ENCODE data around the gene KCNJ6. TPM values are rescaled to one million over a fixed set of nuclear protein-coding genes. Genes with fewer than 3 reads are reported as not detected.

KCNJ6 gene
- total RNA-seq, 1 experiment from 2014 or later: not detected

DNA sequence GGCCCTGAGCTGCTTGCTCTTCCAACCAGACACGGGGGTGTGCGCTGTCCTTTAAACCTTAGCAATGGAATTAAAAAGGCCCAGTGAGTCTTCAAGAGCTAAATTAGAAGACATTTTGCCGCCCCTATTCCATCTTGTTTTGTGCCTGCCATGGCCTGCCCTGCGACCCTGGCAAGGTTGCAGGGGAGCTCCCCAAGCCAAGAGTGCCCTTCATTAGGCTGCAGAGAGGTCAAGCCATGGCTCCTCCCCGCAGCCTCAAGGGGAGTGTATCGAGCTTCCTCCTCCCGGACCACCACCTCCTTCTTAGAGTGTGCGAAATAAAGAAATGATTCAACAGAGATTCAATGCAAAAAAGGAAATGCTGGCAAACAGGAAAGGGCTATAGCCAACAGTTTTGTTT is 293.5 kb downstream of the KCNJ6 start:
- TF ChIP-seq, protein P1, sequence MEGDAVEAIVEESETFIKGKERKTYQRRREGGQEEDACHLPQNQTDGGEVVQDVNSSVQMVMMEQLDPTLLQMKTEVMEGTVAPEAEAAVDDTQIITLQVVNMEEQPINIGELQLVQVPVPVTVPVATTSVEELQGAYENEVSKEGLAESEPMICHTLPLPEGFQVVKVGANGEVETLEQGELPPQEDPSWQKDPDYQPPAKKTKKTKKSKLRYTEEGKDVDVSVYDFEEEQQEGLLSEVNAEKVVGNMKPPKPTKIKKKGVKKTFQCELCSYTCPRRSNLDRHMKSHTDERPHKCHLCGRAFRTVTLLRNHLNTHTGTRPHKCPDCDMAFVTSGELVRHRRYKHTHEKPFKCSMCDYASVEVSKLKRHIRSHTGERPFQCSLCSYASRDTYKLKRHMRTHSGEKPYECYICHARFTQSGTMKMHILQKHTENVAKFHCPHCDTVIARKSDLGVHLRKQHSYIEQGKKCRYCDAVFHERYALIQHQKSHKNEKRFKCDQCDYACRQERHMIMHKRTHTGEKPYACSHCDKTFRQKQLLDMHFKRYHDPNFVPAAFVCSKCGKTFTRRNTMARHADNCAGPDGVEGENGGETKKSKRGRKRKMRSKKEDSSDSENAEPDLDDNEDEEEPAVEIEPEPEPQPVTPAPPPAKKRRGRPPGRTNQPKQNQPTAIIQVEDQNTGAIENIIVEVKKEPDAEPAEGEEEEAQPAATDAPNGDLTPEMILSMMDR (conservative IDR thresholded peaks at IDR 0.05; ENCODE audit: low read depth, low read length): no peak
- TF ChIP-seq EZH2 (IDR thresholded peaks at IDR 0.05; ENCODE audit: borderline replicate concordance, low read depth, low read length, poor library complexity, severe bottlenecking): no peak
- POLR2A ChIA-PET (ENCODE audit: low non-redundant PET): no interaction called here
- Histone ChIP-seq H3K4me1 (ENCODE audit: insufficient read depth, low read length, poor library complexity, severe bottlenecking) (no peaks in the 10 kb centered on the region), H3K27me3 (replicated peaks; ENCODE audit: insufficient read depth, low read depth, low read length, poor library complexity) (no peaks in the 10 kb centered on the region), H3K27ac (ENCODE audit: low read depth, low read length, poor library complexity, severe bottlenecking) (no peak overlapping the region), H3K36me3 (ENCODE audit: insufficient read depth, low read length, poor library complexity, severe bottlenecking) (no peaks in the 10 kb centered on the region), H3K4me3 (ENCODE audit: low read depth, low read length, poor library complexity, severe bottlenecking) (no peak overlapping the region), H3K9me3 (ENCODE audit: low read depth, low read length, poor library complexity, severe bottlenecking) (no peaks in the 10 kb centered on the region)
- CTCF ChIA-PET: no interaction called here
- no peak for DNase-seq (ENCODE audit: low spot score)
- BruUV-seq (replicated peaks): no TSS peak
- intact Hi-C loops (cut with micrococcal nuclease; ENCODE audit: unreplicated experiment): no loop called here

GRCh38 chr21:37620401-37620800 is 295.9 kb downstream of the KCNJ6 start:
- no peak for TF ChIP-seq EZH2 (IDR thresholded peaks at IDR 0.05; ENCODE audit: borderline replicate concordance, low read depth, low read length, poor library complexity, severe bottlenecking)
- TF ChIP-seq, protein P1 (conservative IDR thresholded peaks at IDR 0.05; ENCODE audit: low read depth, low read length): no peak
- no TSS peak for BruUV-seq (replicated peaks)
- CTCF ChIA-PET: no interaction called here
- Histone ChIP-seq H3K9me3 (ENCODE audit: low read depth, low read length, poor library complexity, severe bottlenecking) (no peaks in the 10 kb centered on the region), H3K36me3 (ENCODE audit: insufficient read depth, low read length, poor library complexity, severe bottlenecking) (no peaks in the 10 kb centered on the region), H3K4me3 (ENCODE audit: low read depth, low read length, poor library complexity, severe bottlenecking) (no peak overlapping the region), H3K27me3 (replicated peaks; ENCODE audit: insufficient read depth, low read depth, low read length, poor library complexity) (no peaks in the 10 kb centered on the region), H3K4me1 (ENCODE audit: insufficient read depth, low read length, poor library complexity, severe bottlenecking) (no peaks in the 10 kb centered on the region), H3K27ac (ENCODE audit: low read depth, low read length, poor library complexity, severe bottlenecking) (no peak overlapping the region)
- POLR2A ChIA-PET (ENCODE audit: low non-redundant PET): no interaction called here
- DNase-seq (ENCODE audit: low spot score): no peak
- intact Hi-C loops (cut with micrococcal nuclease; ENCODE audit: unreplicated experiment): no loop called here

DNA sequence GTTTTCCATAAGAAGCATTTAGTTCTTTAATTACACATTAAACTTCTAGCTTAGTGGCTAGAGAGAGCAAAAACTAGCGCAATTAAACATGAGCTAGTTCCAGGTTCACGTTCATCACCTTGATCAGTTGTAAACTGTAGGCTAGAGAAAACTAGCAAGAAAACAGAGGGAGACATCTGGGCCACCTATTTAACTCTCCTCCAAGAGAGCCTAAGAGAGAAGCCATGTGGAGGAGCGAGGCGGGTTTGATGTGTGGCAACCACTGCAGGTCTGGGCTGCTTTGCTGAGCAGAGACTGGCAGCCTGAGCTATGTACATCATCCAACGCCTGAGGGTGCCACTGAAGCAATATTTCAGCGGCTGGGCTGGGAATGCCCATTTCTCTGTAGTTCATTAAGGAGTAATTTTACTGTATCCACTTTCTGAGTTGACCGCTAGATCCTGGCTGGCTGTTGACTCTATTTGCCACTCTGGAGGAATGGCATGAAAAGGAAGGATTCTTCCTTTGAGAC is 296.7 kb downstream of the KCNJ6 start:
- CTCF ChIA-PET: no interaction called here
- POLR2A ChIA-PET (ENCODE audit: low non-redundant PET): interaction anchor here (0.5 kb wide), 1 partner anchor 81 kb away, joined by 3 read pairs; no protein-coding TSS in a partner anchor
- H3K4me1 ChIP-seq (ENCODE audit: insufficient read depth, low read length, poor library complexity, severe bottlenecking): no peaks in the 10 kb centered on the region
- H3K27me3 ChIP-seq (replicated peaks; ENCODE audit: insufficient read depth, low read depth, low read length, poor library complexity): no peaks in the 10 kb centered on the region
- H3K27ac ChIP-seq (ENCODE audit: low read depth, low read length, poor library complexity, severe bottlenecking): no peak overlapping the region
- no TSS peak for BruUV-seq (replicated peaks)
- no peaks in the 10 kb centered on the region for H3K9me3 ChIP-seq (ENCODE audit: low read depth, low read length, poor library complexity, severe bottlenecking)
- TF ChIP-seq, protein P1 (conservative IDR thresholded peaks at IDR 0.05; ENCODE audit: low read depth, low read length): no peak
- no peak for TF ChIP-seq EZH2 (IDR thresholded peaks at IDR 0.05; ENCODE audit: borderline replicate concordance, low read depth, low read length, poor library complexity, severe bottlenecking)
- H3K4me3 ChIP-seq (ENCODE audit: low read depth, low read length, poor library complexity, severe bottlenecking): no peak overlapping the region
- no peaks in the 10 kb centered on the region for H3K36me3 ChIP-seq (ENCODE audit: insufficient read depth, low read length, poor library complexity, severe bottlenecking)
- DNase-seq (ENCODE audit: low spot score): no peak
- intact Hi-C loops (cut with micrococcal nuclease; ENCODE audit: unreplicated experiment): no loop called here

Measured in A673 (cell line).